Neural cell (in vitro differentiated cells): ENCODE data around the gene CYP3A4. TPM values are rescaled to one million over a fixed set of nuclear protein-coding genes. Genes with fewer than 3 reads are reported as not detected.

Source experiments
- H2AFZ ChIP-seq: fragments of 200-600, 300-800 bp; sonication (generic), shearing (Covaris generic); 2 replicates; pipeline ENCODE4 v1.6.0; 2014; ENCODE audit warnings: low read depth, mild to moderate bottlenecking, antibody characterized with exemption, low read length, moderate library complexity
- H3F3A ChIP-seq: fragments of 200-600 bp; shearing (Covaris generic); 2 replicates; pipeline ENCODE4 v1.6.1; 2016; ENCODE audit warnings: mild to moderate bottlenecking, moderate library complexity, mixed read lengths, antibody characterized with exemption, low read length; ENCODE audit not compliant: insufficient read depth, poor library complexity, severe bottlenecking
- H3K27ac ChIP-seq: fragments of 200-600, 300-800 bp; sonication (generic), shearing (Covaris generic); 2 replicates; pipeline ENCODE4 v1.5.1; 2014; ENCODE audit warnings: mild to moderate bottlenecking, low read length, moderate library complexity
- H3K27me3 ChIP-seq: fragments of 300-800, 200-600 bp; sonication (generic), shearing (Covaris generic); 2 replicates; pipeline ENCODE4 v1.6.0; 2014; ENCODE audit warnings: mild to moderate bottlenecking, low read depth, low read length, moderate library complexity; ENCODE audit not compliant: insufficient read depth
- H3K36me3 ChIP-seq: fragments of 300-800, 200-600 bp; sonication (generic), shearing (Covaris generic); 2 replicates; pipeline ENCODE4 v1.5.1; 2014; ENCODE audit warnings: mild to moderate bottlenecking, antibody characterized with exemption, low read length, moderate library complexity; ENCODE audit not compliant: insufficient read depth
- H3K4me2 ChIP-seq: fragments of 300-800, 200-600 bp; sonication (generic), shearing (Covaris generic); 2 replicates; pipeline ENCODE4 v1.6.0; 2014; ENCODE audit warnings: mild to moderate bottlenecking, low read length
- H3K4me3 ChIP-seq: fragments of 300-800, 200-600 bp; sonication (generic), shearing (Covaris generic); 2 replicates; pipeline ENCODE4 v1.5.1; 2014; ENCODE audit warnings: mild to moderate bottlenecking, low read length, moderate library complexity
- H3K79me2 ChIP-seq: fragments of 200-600 bp; shearing (Covaris generic); replicated peaks from 2 replicates; pipeline ENCODE4 v1.6.0; 2014; ENCODE audit warnings: mild to moderate bottlenecking, low read length, moderate library complexity; ENCODE audit not compliant: insufficient read depth
- H3K9ac ChIP-seq: fragments of 300-800, 200-600 bp; sonication (generic), shearing (Covaris generic); 2 replicates; pipeline ENCODE4 v1.6.1; 2016; ENCODE audit warnings: mild to moderate bottlenecking, low read length, mixed read lengths
- H3K9me2 ChIP-seq: fragments of 200-600 bp; shearing (Covaris generic); 2 replicates; pipeline ENCODE4 v1.6.1; 2016; ENCODE audit warnings: mild to moderate bottlenecking, low read length, mixed read lengths; ENCODE audit not compliant: insufficient read depth
- H3K9me3 ChIP-seq: fragments of 200-600, 300-800 bp; sonication (generic), shearing (Covaris generic); 2 replicates; pipeline ENCODE4 v1.6.1; 2016; ENCODE audit warnings: mild to moderate bottlenecking, mixed run types, low read length, moderate library complexity, mixed read lengths
- H4K20me1 ChIP-seq: fragments of 200-600 bp; shearing (Covaris generic); 2 replicates; pipeline ENCODE4 v1.6.1; 2016; ENCODE audit warnings: mild to moderate bottlenecking, mixed run types; ENCODE audit not compliant: insufficient read depth
- EP300 ChIP-seq: fragments of 450-650 bp; conservative IDR thresholded peaks from 2 replicates; pipeline ENCODE4 v1.6.1; 2014; ENCODE audit warnings: antibody characterized with exemption, mild to moderate bottlenecking, moderate library complexity; ENCODE audit not compliant: poor library complexity, severe bottlenecking
- EZH2 ChIP-seq: fragments of 200-600, 300-800 bp; shearing (Covaris generic), sonication (generic); IDR thresholded peaks from 2 replicates; pipeline ENCODE4 v1.6.1; 2014; ENCODE audit warnings: antibody characterized with exemption, low read length, borderline replicate concordance, mild to moderate bottlenecking; ENCODE audit not compliant: insufficient read depth, poor library complexity, severe bottlenecking
- MXI1 ChIP-seq: fragments of 450-650 bp; conservative IDR thresholded peaks from 2 replicates; pipeline ENCODE4 v1.6.1; 2014; ENCODE audit warnings: antibody characterized with exemption, mild to moderate bottlenecking; ENCODE audit not compliant: poor library complexity, severe bottlenecking
- POLR2AphosphoS5 ChIP-seq: IDR thresholded peaks from 2 replicates; pipeline ENCODE4 v1.6.1; 2012
- RAD21 ChIP-seq: fragments of 450-650 bp; conservative IDR thresholded peaks from 2 replicates; pipeline ENCODE4 v1.6.1; 2014; ENCODE audit warnings: antibody characterized with exemption, mild to moderate bottlenecking, moderate library complexity
- SMC3 ChIP-seq: fragments of 450-650 bp; conservative IDR thresholded peaks from 2 replicates; pipeline ENCODE4 v1.6.1; 2014; ENCODE audit warnings: antibody characterized with exemption, mild to moderate bottlenecking, moderate library complexity; ENCODE audit not compliant: poor library complexity
- TAF1 ChIP-seq: IDR thresholded peaks from 2 replicates; pipeline ENCODE4 v1.6.1; 2012; ENCODE audit warnings: low read depth
- polyA plus RNA-seq: library from polyadenylated mRNA; depleted of rRNA; stranded (reverse); fragments of >200 nt; gene quantifications from 2 replicates; pipeline ENCODE4 v1.2.3, GENCODE V29; 2014
- TF ChIP-seq, protein P1 (sequence below): fragments of 450-650 bp; IDR thresholded peaks from 2 replicates; pipeline ENCODE4 v1.5.1; 2014; ENCODE audit warnings: antibody characterized with exemption, mild to moderate bottlenecking, moderate library complexity; ENCODE audit not compliant: poor library complexity, severe bottlenecking
- TF ChIP-seq, protein P2 (sequence below): IDR thresholded peaks from 2 replicates; pipeline ENCODE4 v1.6.1; 2012; ENCODE audit warnings: borderline replicate concordance

Gene CYP3A4
- polyA plus RNA-seq, 1 donor from 2014 or later = not detected

DNA sequence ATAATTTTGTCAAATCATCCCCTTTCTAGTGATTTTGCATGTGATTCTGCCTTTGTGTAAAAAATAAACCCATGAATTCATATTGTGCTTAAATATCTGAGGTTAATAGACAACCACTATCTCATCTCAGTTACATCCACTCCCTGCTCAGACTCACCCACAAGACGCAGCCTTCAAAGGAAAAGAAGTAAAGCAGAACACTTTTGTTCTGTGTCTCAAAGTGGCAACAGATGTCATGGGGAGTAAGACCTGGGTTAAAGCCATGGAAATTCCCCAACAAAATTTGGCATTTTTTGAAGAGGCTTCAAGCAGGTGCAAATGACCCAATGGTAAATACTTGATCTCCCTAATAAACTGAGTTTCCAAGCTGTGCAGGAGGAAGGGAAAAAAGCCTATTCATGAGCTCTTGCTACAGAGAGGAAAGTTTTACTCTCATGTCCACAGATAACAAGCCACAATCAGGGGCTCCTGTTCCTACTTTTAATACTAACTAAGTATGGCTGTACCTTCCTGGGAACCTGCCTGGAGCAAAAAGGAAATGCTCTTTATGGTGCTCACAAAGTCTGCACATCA lies 53.7 kb downstream of the CYP3A4 start:
- Histone ChIP-seq H4K20me1 (no peaks in the 10 kb centered on the region), H3K27me3 (no peaks in the 10 kb centered on the region), H3K4me3 (no peak overlapping the region), H3K9ac (no peak overlapping the region), H3K4me2 (no peak overlapping the region), H3K27ac (no peak overlapping the region), H2AFZ (no peak overlapping the region), H3K9me3 (no peaks in the 10 kb centered on the region), H3F3A (no peaks in the 10 kb centered on the region), H3K79me2 (no peaks in the 10 kb centered on the region), H3K36me3 (no peaks in the 10 kb centered on the region), H3K9me2 (no peaks in the 10 kb centered on the region)
- TF ChIP-seq EZH2 (no peak), MXI1 (no peak), TAF1 (no peak), POLR2AphosphoS5 (no peak), EP300 (no peak), RAD21 (no peak), SMC3 (no peak)
- TF ChIP-seq, protein P1, sequence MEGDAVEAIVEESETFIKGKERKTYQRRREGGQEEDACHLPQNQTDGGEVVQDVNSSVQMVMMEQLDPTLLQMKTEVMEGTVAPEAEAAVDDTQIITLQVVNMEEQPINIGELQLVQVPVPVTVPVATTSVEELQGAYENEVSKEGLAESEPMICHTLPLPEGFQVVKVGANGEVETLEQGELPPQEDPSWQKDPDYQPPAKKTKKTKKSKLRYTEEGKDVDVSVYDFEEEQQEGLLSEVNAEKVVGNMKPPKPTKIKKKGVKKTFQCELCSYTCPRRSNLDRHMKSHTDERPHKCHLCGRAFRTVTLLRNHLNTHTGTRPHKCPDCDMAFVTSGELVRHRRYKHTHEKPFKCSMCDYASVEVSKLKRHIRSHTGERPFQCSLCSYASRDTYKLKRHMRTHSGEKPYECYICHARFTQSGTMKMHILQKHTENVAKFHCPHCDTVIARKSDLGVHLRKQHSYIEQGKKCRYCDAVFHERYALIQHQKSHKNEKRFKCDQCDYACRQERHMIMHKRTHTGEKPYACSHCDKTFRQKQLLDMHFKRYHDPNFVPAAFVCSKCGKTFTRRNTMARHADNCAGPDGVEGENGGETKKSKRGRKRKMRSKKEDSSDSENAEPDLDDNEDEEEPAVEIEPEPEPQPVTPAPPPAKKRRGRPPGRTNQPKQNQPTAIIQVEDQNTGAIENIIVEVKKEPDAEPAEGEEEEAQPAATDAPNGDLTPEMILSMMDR = no peak
- TF ChIP-seq, protein P2, sequence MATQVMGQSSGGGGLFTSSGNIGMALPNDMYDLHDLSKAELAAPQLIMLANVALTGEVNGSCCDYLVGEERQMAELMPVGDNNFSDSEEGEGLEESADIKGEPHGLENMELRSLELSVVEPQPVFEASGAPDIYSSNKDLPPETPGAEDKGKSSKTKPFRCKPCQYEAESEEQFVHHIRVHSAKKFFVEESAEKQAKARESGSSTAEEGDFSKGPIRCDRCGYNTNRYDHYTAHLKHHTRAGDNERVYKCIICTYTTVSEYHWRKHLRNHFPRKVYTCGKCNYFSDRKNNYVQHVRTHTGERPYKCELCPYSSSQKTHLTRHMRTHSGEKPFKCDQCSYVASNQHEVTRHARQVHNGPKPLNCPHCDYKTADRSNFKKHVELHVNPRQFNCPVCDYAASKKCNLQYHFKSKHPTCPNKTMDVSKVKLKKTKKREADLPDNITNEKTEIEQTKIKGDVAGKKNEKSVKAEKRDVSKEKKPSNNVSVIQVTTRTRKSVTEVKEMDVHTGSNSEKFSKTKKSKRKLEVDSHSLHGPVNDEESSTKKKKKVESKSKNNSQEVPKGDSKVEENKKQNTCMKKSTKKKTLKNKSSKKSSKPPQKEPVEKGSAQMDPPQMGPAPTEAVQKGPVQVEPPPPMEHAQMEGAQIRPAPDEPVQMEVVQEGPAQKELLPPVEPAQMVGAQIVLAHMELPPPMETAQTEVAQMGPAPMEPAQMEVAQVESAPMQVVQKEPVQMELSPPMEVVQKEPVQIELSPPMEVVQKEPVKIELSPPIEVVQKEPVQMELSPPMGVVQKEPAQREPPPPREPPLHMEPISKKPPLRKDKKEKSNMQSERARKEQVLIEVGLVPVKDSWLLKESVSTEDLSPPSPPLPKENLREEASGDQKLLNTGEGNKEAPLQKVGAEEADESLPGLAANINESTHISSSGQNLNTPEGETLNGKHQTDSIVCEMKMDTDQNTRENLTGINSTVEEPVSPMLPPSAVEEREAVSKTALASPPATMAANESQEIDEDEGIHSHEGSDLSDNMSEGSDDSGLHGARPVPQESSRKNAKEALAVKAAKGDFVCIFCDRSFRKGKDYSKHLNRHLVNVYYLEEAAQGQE = no peak

DNA sequence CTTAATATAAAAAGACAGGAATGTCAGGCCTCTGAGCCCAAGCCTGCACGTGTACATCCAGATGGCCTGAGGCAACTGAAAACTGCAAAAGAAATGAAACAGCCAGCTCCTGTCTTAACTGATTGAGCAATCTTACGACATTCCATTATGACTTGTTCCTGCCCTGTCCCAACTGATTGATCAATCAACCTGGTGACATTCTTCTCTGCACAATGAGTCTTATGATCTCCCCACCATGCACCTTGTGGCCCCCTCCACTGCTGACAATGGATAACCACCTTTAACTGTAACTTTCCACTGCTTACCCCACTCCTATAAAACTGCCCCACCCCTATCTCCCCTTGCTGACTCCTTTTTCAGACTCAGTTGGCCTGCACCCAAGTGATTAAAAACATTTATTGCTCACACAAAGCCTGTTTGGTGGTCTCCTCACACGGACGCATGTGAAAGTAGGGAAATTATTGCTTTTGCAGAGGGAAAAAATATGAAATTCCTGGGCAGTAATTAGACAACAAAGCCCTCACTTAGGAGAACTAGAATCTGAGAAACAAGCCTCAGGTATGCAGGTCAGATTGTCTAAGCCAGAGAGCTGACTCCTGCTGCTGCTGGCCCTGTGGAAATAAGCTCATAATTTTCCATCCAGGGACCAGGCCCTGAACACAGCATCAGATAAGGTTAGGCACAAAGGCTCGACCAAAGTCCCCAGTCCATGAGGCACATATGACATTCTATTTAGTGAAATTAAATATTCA lies 54.3 kb downstream of the CYP3A4 start:
- Histone ChIP-seq H3K9me2 (no peaks in the 10 kb centered on the region), H3K79me2 (no peaks in the 10 kb centered on the region), H3K4me2 (no peak overlapping the region), H3K36me3 (no peaks in the 10 kb centered on the region), H3K27ac (no peak overlapping the region), H2AFZ (no peak overlapping the region), H4K20me1 (no peaks in the 10 kb centered on the region), H3K27me3 (no peaks in the 10 kb centered on the region), H3K9ac (no peak overlapping the region), H3F3A (no peaks in the 10 kb centered on the region), H3K9me3 (no peaks in the 10 kb centered on the region), H3K4me3 (no peak overlapping the region)
- no peak for TF ChIP-seq RAD21
- no peak for TF ChIP-seq EZH2
- TF ChIP-seq, protein P1 = no peak
- no peak for TF ChIP-seq TAF1
- TF ChIP-seq EP300 = no peak
- TF ChIP-seq POLR2AphosphoS5 = no peak
- TF ChIP-seq, protein P2 = no peak
- TF ChIP-seq SMC3 = no peak
- TF ChIP-seq MXI1 = no peak
